Neural crest cell (in vitro differentiated cells): ENCODE measurements around the gene CYP24A1. TPM values are rescaled to one million over a fixed set of nuclear protein-coding genes. Genes with fewer than 3 reads are reported as not detected.

Source experiments
- DNase-seq: peaks from one replicate; pipeline ENCODE4 v3.0.0; 2021; ENCODE audit warnings: low read depth, mixed read lengths, low spot score
- H3K27ac Mint-ChIP-seq: one replicate; pipeline ENCODE4 v1.8.0; 2021; ENCODE audit warnings: mild to moderate bottlenecking, mixed read lengths; ENCODE audit not compliant: unreplicated experiment
- H3K27me3 Mint-ChIP-seq: 2 replicates; pipeline ENCODE4 v1.8.0; 2021; ENCODE audit warnings: low read depth, mild to moderate bottlenecking, mixed read lengths
- H3K36me3 Mint-ChIP-seq: 2 replicates; pipeline ENCODE4 v1.8.0; 2021; ENCODE audit warnings: low read depth, mild to moderate bottlenecking, mixed read lengths
- H3K4me1 Mint-ChIP-seq: 2 replicates; pipeline ENCODE4 v1.8.0; 2021; ENCODE audit warnings: mixed read lengths
- H3K4me3 Mint-ChIP-seq: one replicate; pipeline ENCODE4 v1.8.0; 2021; ENCODE audit warnings: mild to moderate bottlenecking, mixed read lengths
- H3K9me3 Mint-ChIP-seq: 2 replicates; pipeline ENCODE4 v1.8.0; 2021; ENCODE audit warnings: mixed read lengths
- CTCF ChIP-seq: fragments of 200-600 bp; sonication (generic); conservative IDR thresholded peaks from 2 replicates; pipeline ENCODE4 v1.5.0; 2021; ENCODE audit warnings: antibody characterized with exemption, mild to moderate bottlenecking
- total RNA-seq: library from RNA; stranded (reverse); gene quantifications from 2 replicates; pipeline ENCODE4 v1.2.1, GENCODE V29; 2021

The CYP24A1 gene
- total RNA-seq, 1 donor from 2014 or later, result 0.93 TPM

GRCh38 chr20:54195483-54196472 is 22.0 kb upstream of the CYP24A1 start:
- H3K9me3 Mint-ChIP-seq, result no peaks in the 10 kb centered on the region
- H3K27me3 Mint-ChIP-seq, result no peaks in the 10 kb centered on the region
- no peak for DNase-seq
- H3K4me1 Mint-ChIP-seq, result no peaks in the 10 kb centered on the region
- no peaks in the 10 kb centered on the region for H3K36me3 Mint-ChIP-seq
- H3K27ac Mint-ChIP-seq, result no peak overlapping the region
- no peak for TF ChIP-seq CTCF
- no peak overlapping the region for H3K4me3 Mint-ChIP-seq

- Mint-ChIP-seq H3K4me1 (no peaks in the 10 kb centered on the region), H3K27me3 (no peaks in the 10 kb centered on the region), H3K27ac (no peak overlapping the region), H3K4me3 (no peak overlapping the region), H3K9me3 (no peaks in the 10 kb centered on the region), H3K36me3 (no peaks in the 10 kb centered on the region)
- no peak for DNase-seq
- no peak for TF ChIP-seq CTCF
Measured at GRCh38 chr20:54194724-54195438, 21.1 kb upstream of the CYP24A1 start.

- H3K27ac Mint-ChIP-seq, result no peak overlapping the region
- H3K9me3 Mint-ChIP-seq, result no peaks in the 10 kb centered on the region
- no peak overlapping the region for H3K4me3 Mint-ChIP-seq
- no peak for DNase-seq
- H3K36me3 Mint-ChIP-seq, result no peaks in the 10 kb centered on the region
- TF ChIP-seq CTCF, result no peak
- H3K27me3 Mint-ChIP-seq, result no peaks in the 10 kb centered on the region
- no peaks in the 10 kb centered on the region for H3K4me1 Mint-ChIP-seq
Measured at GRCh38 chr20:54193817-54194216, 20.0 kb upstream of the CYP24A1 start.

- no peak for DNase-seq
- no peak overlapping the region for H3K4me3 Mint-ChIP-seq
- no peaks in the 10 kb centered on the region for H3K9me3 Mint-ChIP-seq
- H3K36me3 Mint-ChIP-seq, result no peaks in the 10 kb centered on the region
- H3K27ac Mint-ChIP-seq, result no peak overlapping the region
- peaks cover 7% of the 10 kb centered on the region for H3K27me3 Mint-ChIP-seq
- TF ChIP-seq CTCF, result no peak
- no peaks in the 10 kb centered on the region for H3K4me1 Mint-ChIP-seq
Measured at GRCh38 chr20:54190217-54190616, 16.4 kb upstream of the CYP24A1 start.

GRCh38 chr20:54189630-54190029 is 15.8 kb upstream of the CYP24A1 start:
- peaks cover 13% of the 10 kb centered on the region for H3K27me3 Mint-ChIP-seq
- H3K27ac Mint-ChIP-seq, result no peak overlapping the region
- no peaks in the 10 kb centered on the region for H3K4me1 Mint-ChIP-seq
- TF ChIP-seq CTCF, result no peak
- H3K4me3 Mint-ChIP-seq, result no peak overlapping the region
- no peaks in the 10 kb centered on the region for H3K36me3 Mint-ChIP-seq
- H3K9me3 Mint-ChIP-seq, result no peaks in the 10 kb centered on the region
- no peak for DNase-seq
